Gastroesophageal sphincter (tissue), 3 donors: ENCODE results near the gene DONSON.

Experiments used
- CTCF ChIP-seq, 4 experiments: fragments of 200-600 bp in 2 of 4; fragments of 450-650 bp in 2 of 4; sonication (generic) in 1 of 4; IDR thresholded peaks; one replicate each; pipeline ENCODE4 v1.5.1; 2017 to 2019; ENCODE audit warnings: antibody characterized with exemption in 4 of 4, mild to moderate bottlenecking in 2 of 4, moderate library complexity in 2 of 4
- POLR2A ChIP-seq, 2 donors: fragments of 450-650 bp; IDR thresholded peaks; one replicate each; pipeline ENCODE4 v1.6.1; 2017; ENCODE audit warnings: antibody characterized with exemption in 2 of 2, mild to moderate bottlenecking in 2 of 2, moderate library complexity in 1 of 2

DNA sequence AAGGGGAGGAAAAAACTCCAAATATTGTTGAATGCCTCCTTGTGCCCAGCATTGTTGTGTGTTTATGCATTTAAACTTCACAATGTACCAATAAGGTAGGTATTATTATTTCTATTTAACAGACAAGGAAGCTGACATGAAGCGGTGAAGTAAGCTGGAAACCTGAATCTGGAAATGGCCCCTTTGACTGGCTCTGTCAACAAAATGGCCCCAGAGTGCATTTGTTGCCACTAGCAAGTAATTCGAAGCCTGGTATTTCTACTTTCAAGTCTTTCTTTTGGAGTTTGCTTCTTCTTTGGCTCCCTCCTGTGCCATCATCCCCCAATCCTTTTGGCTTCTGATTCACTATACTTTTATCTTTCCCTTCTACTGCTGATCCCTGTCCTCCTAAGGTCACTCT is 29.9 kb upstream of the DONSON start:
- TF ChIP-seq CTCF (IDR thresholded peaks at IDR 0.05) (no peak), POLR2A (IDR thresholded peaks at IDR 0.05) (no peak)
